ENCODE results near the gene KRTAP10-1.
"Not testable (repeated sequence)": the region's sequence is repeated elsewhere in the genome, so short reads cannot be mapped to it uniquely, and the experiment has no call there.

KRTAP10-1 gene

GRCh38 chr21:44571296-44571695 lies 31.3 kb upstream of the KRTAP10-1 start:
- DNase-seq (ENCODE audit: low read depth in 2 of 2) = no peak

GRCh38 chr21:44569861-44570517 lies 30.0 kb upstream of the KRTAP10-1 start:
- DNase-seq (ENCODE audit: low read depth in 2 of 2) = no peak

GRCh38 chr21:44568667-44569556 lies 28.9 kb upstream of the KRTAP10-1 start:
- no peak for DNase-seq (ENCODE audit: low read depth in 2 of 2)

- DNase-seq (ENCODE audit: low read depth in 2 of 2) = no peak
These were observed 28.3 kb upstream of the KRTAP10-1 start for GRCh38 chr21:44568261-44568660.

GRCh38 chr21:44567481-44568171 lies 27.6 kb upstream of the KRTAP10-1 start:
- DNase-seq (ENCODE audit: low read depth in 2 of 2) = no peak

GRCh38 chr21:44566403-44566802 lies 26.4 kb upstream of the KRTAP10-1 start:
- DNase-seq (ENCODE audit: low read depth in 2 of 2) = no peak

- DNase-seq (ENCODE audit: low read depth in 2 of 2) = no peak
These were observed 25.0 kb upstream of the KRTAP10-1 start for GRCh38 chr21:44564886-44565598.

GRCh38 chr21:44564099-44564498 lies 24.1 kb upstream of the KRTAP10-1 start:
- DNase-seq (ENCODE audit: low read depth in 2 of 2) = no peak

- no peak for DNase-seq (ENCODE audit: low read depth in 2 of 2)
These were observed 18.7 kb upstream of the KRTAP10-1 start, which contains the start of gene KRTAP10-3 for GRCh38 chr21:44558695-44559094. Gene KRTAP10-3 (minus strand): TSS chr21:44558795. CDS start chr21:44558715, 80 bp downstream.

- DNase-seq (ENCODE audit: low read depth in 2 of 2) = not testable (repeated sequence)
These were observed 18.3 kb upstream of the KRTAP10-1 start for GRCh38 chr21:44558329-44558675.

GRCh38 chr21:44557491-44558328 lies 17.7 kb upstream of the KRTAP10-1 start:
- no peak for DNase-seq (ENCODE audit: low read depth in 2 of 2)

- DNase-seq (ENCODE audit: low read depth in 2 of 2) = no peak
These were observed 16.9 kb upstream of the KRTAP10-1 start for GRCh38 chr21:44556879-44557278.

GRCh38 chr21:44555200-44555875 lies 15.3 kb upstream of the KRTAP10-1 start:
- no peak for DNase-seq (ENCODE audit: low read depth in 2 of 2)

- no peak for DNase-seq (ENCODE audit: low read depth in 2 of 2)
These were observed 12.7 kb upstream of the KRTAP10-1 start for GRCh38 chr21:44552681-44553080.

GRCh38 chr21:44552136-44552535 lies 12.1 kb upstream of the KRTAP10-1 start:
- DNase-seq (ENCODE audit: low read depth in 2 of 2) = no peak

- no peak for DNase-seq (ENCODE audit: low read depth in 2 of 2)
These were observed 11.5 kb upstream of the KRTAP10-1 start, which contains the start of gene KRTAP10-2 for GRCh38 chr21:44551340-44551961. Gene KRTAP10-2 (minus strand): TSS chr21:44551505. CDS start chr21:44551458, 47 bp downstream.

GRCh38 chr21:44550807-44551206 lies 10.8 kb upstream of the KRTAP10-1 start:
- no peak for DNase-seq (ENCODE audit: low read depth in 2 of 2)

GRCh38 chr21:44550285-44550684 lies 10.3 kb upstream of the KRTAP10-1 start:
- not testable (repeated sequence) for DNase-seq (ENCODE audit: low read depth in 2 of 2)

- no peak for DNase-seq (ENCODE audit: low read depth in 2 of 2)
These were observed 9.7 kb upstream of the KRTAP10-1 start for GRCh38 chr21:44549525-44550211.

All from activated CD4-positive, alpha-beta T cell treated with anti-CD3 and anti-CD28 coated beads for 24 hours (primary cell).